Glutamatergic neuron (in vitro differentiated cells): ENCODE data around the gene FGD1. TPM values are rescaled to one million over a fixed set of nuclear protein-coding genes. Genes with fewer than 3 reads are reported as not detected.
"Not testable (repeated sequence)": the region's sequence is repeated elsewhere in the genome, so short reads cannot be mapped to it uniquely, and the experiment has no call there.

ENCODE experiments used
- DNase-seq: peaks from one replicate; pipeline ENCODE4 v3.0.0; 2022
- H3K27ac Mint-ChIP-seq: one replicate; pipeline ENCODE4 v1.8.0; 2020; ENCODE audit warnings: mild to moderate bottlenecking, mixed read lengths, inconsistent platforms; ENCODE audit not compliant: unreplicated experiment
- H3K27me3 Mint-ChIP-seq: one replicate; pipeline ENCODE4 v1.8.0; 2020; ENCODE audit warnings: mild to moderate bottlenecking, moderate library complexity, mixed read lengths, inconsistent platforms; ENCODE audit not compliant: unreplicated experiment
- H3K36me3 Mint-ChIP-seq: one replicate; pipeline ENCODE4 v1.8.0; 2020; ENCODE audit warnings: mild to moderate bottlenecking, mixed read lengths, inconsistent platforms; ENCODE audit not compliant: unreplicated experiment
- H3K4me1 Mint-ChIP-seq: one replicate; pipeline ENCODE4 v1.8.0; 2020; ENCODE audit warnings: mild to moderate bottlenecking, low read depth, mixed read lengths, inconsistent platforms; ENCODE audit not compliant: unreplicated experiment
- H3K4me3 Mint-ChIP-seq: one replicate; pipeline ENCODE4 v1.8.0; 2020; ENCODE audit warnings: mild to moderate bottlenecking, mixed read lengths, inconsistent platforms; ENCODE audit not compliant: unreplicated experiment
- H3K9me3 Mint-ChIP-seq: one replicate; pipeline ENCODE4 v1.8.0; 2020; ENCODE audit warnings: mild to moderate bottlenecking, moderate library complexity, mixed read lengths, inconsistent platforms; ENCODE audit not compliant: unreplicated experiment
- CTCF ChIP-seq: fragments of 200-600 bp; sonication (generic); IDR thresholded peaks from one replicate; pipeline ENCODE4 v1.5.0; 2021; ENCODE audit not compliant: partially characterized antibody, unreplicated experiment
- long read RNA-seq: library from polyadenylated mRNA; unstranded; transcript quantifications from one replicate; pipeline ENCODE4 v2.0.0, GENCODE V29; 2020; ENCODE audit not compliant: unreplicated experiment
- total RNA-seq: library from RNA; stranded (reverse); fragmentation: NEBNext Ultra II Directional; extraction: Animal tissue kit (Norgen Biotek cat#: 25700); gene quantifications from one replicate; pipeline ENCODE4 v1.2.1, GENCODE V29; 2021; ENCODE audit not compliant: unreplicated experiment

FGD1 gene
- 18.8 TPM for total RNA-seq
- long read RNA-seq, partial matches to known transcripts: 2 of 4 reads
- long read RNA-seq, other reads (novel, unspliced or antisense): 2 of 4 reads

- no peak for TF ChIP-seq CTCF
- peaks cover 20% of the 10 kb centered on the region for H3K4me1 Mint-ChIP-seq
- DNase-seq: peak; percentile 72
- peak within 1 kb of the TSS; percentile 84 for H3K4me3 Mint-ChIP-seq
- H3K9me3 Mint-ChIP-seq: no peaks in the 10 kb centered on the region
- peak within 1 kb of the TSS; percentile 71 for H3K27ac Mint-ChIP-seq
- H3K36me3 Mint-ChIP-seq: no peaks in the 10 kb centered on the region
- peaks cover 7% of the 10 kb centered on the region for H3K27me3 Mint-ChIP-seq
These were observed at the start of gene FGD1 for GRCh38 chrX:54495814-54496516. TSS of gene FGD1 (minus strand) at chrX:54496234. CDS start at chrX:54495432, 802 bp downstream.

GRCh38 chrX:54542239-54542638 is 46.2 kb upstream of the FGD1 start:
- H3K27ac Mint-ChIP-seq, H3K27me3 Mint-ChIP-seq, H3K4me1 Mint-ChIP-seq, DNase-seq, H3K9me3 Mint-ChIP-seq, H3K36me3 Mint-ChIP-seq, H3K4me3 Mint-ChIP-seq: not testable (repeated sequence)

- TF ChIP-seq CTCF: no peak
- DNase-seq: no peak
- H3K36me3 Mint-ChIP-seq: no peaks in the 10 kb centered on the region
- no peaks in the 10 kb centered on the region for H3K27me3 Mint-ChIP-seq
- no peak overlapping the region for H3K4me3 Mint-ChIP-seq
- peaks cover 1% of the 10 kb centered on the region for H3K9me3 Mint-ChIP-seq
- no peaks in the 10 kb centered on the region for H3K4me1 Mint-ChIP-seq
- no peak overlapping the region for H3K27ac Mint-ChIP-seq
These were observed 44.3 kb upstream of the FGD1 start for GRCh38 chrX:54540289-54540688.

- no peak overlapping the region for H3K4me3 Mint-ChIP-seq
- peaks cover 1% of the 10 kb centered on the region for H3K9me3 Mint-ChIP-seq
- peaks cover 1% of the 10 kb centered on the region for H3K27me3 Mint-ChIP-seq
- no peak for DNase-seq
- no peaks in the 10 kb centered on the region for H3K36me3 Mint-ChIP-seq
- no peaks in the 10 kb centered on the region for H3K4me1 Mint-ChIP-seq
- H3K27ac Mint-ChIP-seq: peak overlapping the region; percentile 43
- no peak for TF ChIP-seq CTCF
These were observed 38.2 kb upstream of the FGD1 start for GRCh38 chrX:54534271-54534670.

- no peak for DNase-seq
- Mint-ChIP-seq H3K27ac (peak overlapping the region; percentile 43), H3K4me1 (peaks cover 6% of the 10 kb centered on the region), H3K36me3 (no peaks in the 10 kb centered on the region), H3K4me3 (peak overlapping the region; percentile 90), H3K9me3 (peaks cover 3% of the 10 kb centered on the region), H3K27me3 (peaks cover 4% of the 10 kb centered on the region)
- no peak for TF ChIP-seq CTCF
These were observed 34.4 kb upstream of the FGD1 start for GRCh38 chrX:54530357-54530900.
